Fibroblast of skin of left quadriceps (primary cell): Measurements from ENCODE around the gene ZNF155.

ENCODE experiments used
- DNase-seq, 2 experiments: peaks; one replicate each; pipeline ENCODE4 v3.0.0-alpha.2; 2013; ENCODE audit warnings: low read depth in 2 of 2

ZNF155 gene

DNA sequence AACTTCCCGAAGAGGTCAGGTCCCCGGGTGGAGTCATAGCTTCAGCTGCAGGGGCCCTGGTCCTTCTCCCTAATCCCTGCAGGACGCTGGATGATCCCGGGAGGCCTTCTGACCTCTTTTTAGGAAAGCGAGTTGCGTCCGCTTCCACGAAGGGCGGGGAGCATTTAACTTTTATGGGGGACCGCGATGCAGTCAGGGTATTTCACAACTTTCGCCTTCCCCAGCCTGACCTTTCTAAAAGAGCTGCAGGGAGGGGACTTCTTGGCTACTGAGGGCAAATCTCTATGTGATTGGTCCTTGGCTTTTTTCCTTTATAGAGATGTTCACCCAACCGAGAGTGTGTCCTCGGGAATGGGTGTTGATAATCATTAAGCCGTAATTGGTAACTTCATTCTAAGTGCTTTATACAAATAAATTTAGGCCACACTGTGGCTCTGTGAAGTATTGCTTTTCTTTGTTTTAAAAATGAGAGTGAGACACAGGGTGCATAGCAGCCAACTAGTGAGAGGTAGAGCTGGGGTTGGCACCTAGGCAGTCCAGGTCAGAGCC lies 19.5 kb downstream of the ZNF155 start:
- no peak for DNase-seq

DNA sequence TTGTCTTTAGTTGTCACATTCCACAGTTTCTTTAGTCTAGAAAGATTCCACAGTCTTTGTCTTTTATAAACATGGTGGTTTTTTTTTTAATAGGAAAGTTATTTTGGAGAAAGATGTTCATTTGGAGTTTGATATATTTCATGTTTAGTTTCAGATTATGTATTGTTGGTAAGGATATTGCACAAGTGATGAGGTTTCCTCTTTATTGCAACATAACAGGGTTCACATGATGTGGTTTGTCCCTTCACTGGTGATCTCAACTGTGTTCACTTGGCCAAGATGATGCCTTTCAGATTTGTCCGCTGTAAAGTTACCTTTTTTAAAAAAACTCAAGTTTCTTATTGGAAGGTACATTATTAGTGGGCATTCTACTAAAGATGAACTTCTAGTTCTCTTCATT lies 22.0 kb downstream of the ZNF155 start:
- no peak for DNase-seq

DNA sequence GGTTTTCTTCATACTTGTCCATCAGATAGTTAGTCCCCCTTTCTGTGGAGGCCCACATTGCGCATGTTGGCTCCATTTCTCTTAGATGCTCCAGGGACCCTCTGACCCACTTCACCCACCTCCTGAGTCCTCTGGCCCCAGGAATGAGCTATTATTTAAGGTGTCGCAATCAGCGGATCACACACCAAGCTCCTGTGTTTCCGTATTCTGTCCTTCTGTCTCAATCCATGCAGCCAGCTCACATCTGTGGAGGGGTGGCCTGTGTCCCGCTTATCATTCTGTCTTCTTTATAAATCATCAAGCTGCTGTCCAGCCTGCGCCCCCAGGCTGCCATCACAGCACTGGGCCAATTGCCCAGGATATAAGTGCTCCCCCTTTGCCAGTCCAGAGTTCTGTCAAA lies 23.5 kb downstream of the ZNF155 start:
- no peak for DNase-seq

DNA sequence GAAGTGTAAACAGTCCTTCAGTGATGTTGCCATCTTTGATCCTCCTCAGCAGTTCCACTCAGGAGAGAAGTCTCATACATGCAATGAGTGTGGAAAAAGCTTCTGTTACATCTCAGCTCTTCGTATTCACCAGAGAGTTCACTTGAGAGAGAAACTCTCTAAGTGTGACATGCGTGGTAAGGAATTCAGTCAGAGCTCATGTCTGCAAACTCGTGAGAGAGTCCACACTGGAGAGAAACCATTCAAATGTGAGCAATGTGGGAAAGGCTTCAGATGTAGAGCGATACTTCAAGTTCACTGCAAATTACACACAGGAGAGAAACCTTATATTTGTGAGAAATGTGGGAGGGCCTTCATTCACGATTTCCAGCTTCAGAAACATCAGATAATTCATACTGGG lies 26.5 kb downstream of the ZNF155 start:
- DNase-seq = no peak

DNA sequence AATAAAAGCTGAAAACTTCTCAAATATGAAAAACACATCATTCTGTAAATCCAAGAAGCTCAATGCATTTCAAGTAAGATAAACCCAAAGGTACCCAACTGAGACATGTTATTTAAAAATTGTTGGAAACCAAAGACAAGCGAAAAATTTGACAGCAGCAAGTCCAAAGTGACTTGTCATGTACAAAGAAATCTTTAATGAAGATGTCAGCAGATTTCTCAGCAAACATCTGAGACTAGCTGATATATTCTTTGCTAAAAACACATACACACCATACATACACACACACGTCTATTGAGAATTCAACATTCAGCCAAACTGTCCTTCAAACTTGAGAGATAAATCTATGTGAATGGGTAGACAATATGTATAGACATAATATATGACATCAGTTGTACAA lies 35.5 kb downstream of the ZNF155 start:
- no peak for DNase-seq

DNA sequence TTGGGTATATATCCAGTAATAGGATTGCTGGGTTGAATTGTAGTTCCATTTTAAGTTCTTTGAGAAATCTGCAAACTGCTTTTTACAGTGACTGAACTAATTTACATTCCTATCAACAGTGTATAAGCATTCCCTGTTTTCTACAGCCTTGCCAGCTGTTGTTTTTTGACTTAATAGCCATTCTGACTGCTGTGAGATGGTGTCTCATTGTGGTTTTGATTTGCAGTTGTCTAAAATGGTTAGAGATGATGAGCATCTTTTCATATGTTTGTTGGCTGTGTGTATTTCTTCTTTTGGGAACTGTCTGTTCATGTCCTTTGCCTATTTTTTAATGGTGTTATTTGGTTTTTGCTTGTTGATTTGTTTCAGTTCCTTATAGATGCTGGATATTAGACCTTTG lies 37.2 kb downstream of the ZNF155 start:
- no peak for DNase-seq

DNA sequence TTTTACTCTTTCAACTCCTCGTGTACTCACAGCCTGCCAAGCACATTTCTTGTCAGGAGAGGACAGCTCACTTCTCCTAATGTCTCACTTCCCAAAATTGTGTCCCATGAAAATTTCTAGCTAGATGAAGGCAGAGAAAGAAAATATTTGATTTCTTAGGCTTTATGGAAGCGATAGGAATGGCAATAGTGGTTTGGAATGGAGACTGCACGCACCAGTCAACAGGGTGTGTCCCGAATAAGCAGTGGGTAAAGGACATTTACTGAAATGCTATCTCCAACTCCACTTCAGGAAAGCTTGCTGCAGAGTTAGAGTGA lies 40.9 kb downstream of the ZNF155 start:
- no peak for DNase-seq

DNA sequence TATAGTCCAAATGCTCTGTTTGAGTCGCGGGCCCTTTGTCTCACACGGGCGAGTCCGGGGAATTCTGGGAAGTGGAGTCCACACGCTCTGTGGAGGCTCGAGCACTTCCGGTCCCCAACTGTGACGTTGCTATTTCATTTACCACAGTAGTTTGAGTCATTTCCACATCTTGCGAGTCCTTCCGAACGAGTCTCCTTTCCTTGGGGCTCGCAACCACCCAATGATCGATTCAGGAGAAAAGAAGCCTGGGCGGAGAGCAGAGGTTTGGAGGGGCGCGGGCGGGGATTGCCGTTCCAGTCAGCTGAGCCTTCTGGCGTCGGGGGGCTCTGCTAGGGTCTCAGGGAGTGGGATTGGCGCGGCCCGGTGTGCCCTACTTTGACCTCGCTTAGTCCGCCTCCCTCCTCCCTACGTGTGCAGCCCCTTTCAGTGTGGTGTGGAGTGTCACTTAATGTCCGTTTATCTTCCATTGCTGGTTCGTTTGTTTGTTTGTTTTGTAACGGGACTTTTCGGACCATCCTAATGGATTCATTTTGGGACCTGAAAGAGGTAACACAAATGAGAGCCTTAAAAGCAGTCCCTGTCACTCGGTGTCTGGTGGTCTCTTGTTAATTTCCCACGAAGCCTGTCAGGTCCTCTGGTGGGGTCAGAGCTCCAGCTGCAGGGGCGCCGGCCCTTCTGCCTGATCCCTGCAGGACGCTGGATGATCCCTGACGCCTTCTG lies 41.4 kb downstream of the ZNF155 start, which contains the start of gene ZNF222:
Gene ZNF222 (plus strand): TSS at position 163 of the 720 bp plus-strand sequence. CDS start 58 bp downstream, at position 221.
- peak; percentile 78 to 80 for DNase-seq

DNA sequence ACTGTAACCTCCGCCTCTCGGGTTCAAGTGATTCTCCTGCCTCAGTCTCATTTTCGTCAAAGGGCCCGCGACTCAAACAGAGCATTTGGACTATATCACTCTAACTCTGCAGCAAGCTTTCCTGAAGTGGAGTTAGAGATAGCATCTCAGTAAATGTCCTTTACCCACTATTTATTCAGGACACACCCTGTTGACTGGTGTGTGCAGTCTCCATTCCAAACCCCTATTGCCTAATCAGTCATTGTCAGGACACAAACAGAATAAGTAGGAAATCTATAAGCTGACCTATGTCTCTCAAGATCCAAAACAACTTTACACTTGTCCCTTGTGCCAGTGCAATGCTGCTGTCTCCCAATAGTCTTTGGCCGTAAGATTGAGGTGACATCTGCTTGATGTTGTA lies 42.6 kb downstream of the ZNF155 start:
- no peak for DNase-seq

DNA sequence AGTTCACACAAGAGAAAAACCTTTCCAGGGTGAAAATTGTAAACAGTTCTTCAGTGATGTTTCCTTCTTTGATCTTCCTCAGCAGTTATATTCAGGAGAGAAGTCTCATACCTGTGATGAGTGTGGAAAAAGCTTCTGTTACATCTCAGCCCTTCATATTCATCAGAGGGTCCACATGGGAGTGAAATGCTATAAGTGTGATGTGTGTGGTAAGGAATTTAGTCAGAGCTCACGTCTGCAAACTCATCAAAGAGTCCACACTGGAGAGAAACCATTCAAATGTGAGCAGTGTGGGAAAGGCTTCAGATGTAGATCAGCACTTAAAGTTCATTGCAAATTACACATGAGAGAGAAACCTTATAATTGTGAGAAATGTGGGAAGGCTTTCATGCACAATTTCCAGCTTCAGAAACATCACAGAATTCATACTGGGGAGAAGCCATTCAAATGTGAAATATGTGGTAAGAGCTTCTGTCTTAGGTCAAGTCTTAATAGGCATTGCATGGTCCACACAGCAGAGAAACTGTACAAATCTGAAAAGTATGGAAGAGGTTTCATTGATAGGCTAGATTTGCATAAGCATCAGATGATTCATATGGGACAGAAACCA lies 48.1 kb downstream of the ZNF155 start:
- no peak for DNase-seq

DNA sequence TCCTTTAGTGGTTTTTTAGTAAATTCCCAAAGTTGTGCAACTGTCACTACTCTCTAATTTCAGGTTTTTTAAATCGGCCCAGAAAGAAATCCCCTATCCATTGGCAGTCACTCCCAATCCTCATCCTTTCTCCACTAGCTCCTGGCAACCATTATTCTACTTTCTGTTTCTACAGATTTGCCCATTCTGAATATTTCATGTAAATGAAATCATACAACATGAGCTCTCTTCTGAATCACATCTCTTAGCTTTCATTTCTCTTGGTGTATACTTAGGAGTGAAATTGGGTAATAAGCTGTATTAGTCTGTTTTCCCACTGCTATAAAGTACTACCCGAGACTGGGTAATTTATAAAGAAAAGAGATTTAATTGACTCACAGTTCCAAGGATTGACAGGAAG lies 58.2 kb downstream of the ZNF155 start:
- DNase-seq = no peak
